Liver (tissue), 3 donors: Measurements from ENCODE around the gene NEDD4.
"Not testable (repeated sequence)": the region's sequence is repeated elsewhere in the genome, so short reads cannot be mapped to it uniquely, and the experiment has no call there.

Source experiments
- ATF3 ChIP-seq: IDR thresholded peaks from 2 replicates; pipeline ENCODE4 v1.6.1; 2016; ENCODE audit warnings: antibody characterized with exemption
- CTCF ChIP-seq: fragments of 150-350 bp; IDR thresholded peaks from 2 replicates; pipeline ENCODE4 v1.5.1; 2017; ENCODE audit warnings: improper control_type of control experiment, low read depth, low read length; ENCODE audit not compliant: missing input control
- EGR1 ChIP-seq, 2 donors: IDR thresholded peaks; 2 replicates each; pipeline ENCODE4 v1.6.1; 2016 to 2018; ENCODE audit warnings: antibody characterized with exemption in 2 of 2, low read depth in 2 of 2
- FOXA1 ChIP-seq: IDR thresholded peaks from 2 replicates; pipeline ENCODE4 v1.6.1; 2016; ENCODE audit warnings: antibody characterized with exemption
- GABPA ChIP-seq, 2 donors: IDR thresholded peaks in 1 of 2; conservative IDR thresholded peaks in 1 of 2; 2 replicates each; pipeline ENCODE4 v1.6.1; 2016; ENCODE audit warnings: antibody characterized with exemption in 2 of 2, mild to moderate bottlenecking in 1 of 2, moderate library complexity in 1 of 2
- HNF4G ChIP-seq: IDR thresholded peaks from 2 replicates; pipeline ENCODE4 v1.6.1; 2016; ENCODE audit warnings: antibody characterized with exemption
- JUND ChIP-seq, 2 donors: IDR thresholded peaks; 2 replicates each; pipeline ENCODE4 v1.6.1; 2016; ENCODE audit warnings: antibody characterized with exemption in 2 of 2
- NR2F2 ChIP-seq: IDR thresholded peaks from 2 replicates; pipeline ENCODE4 v1.6.1; 2016; ENCODE audit warnings: antibody characterized with exemption
- RAD21 ChIP-seq, 2 donors: IDR thresholded peaks; 2 replicates each; pipeline ENCODE4 v1.6.1; 2016; ENCODE audit warnings: antibody characterized with exemption in 2 of 2, mild to moderate bottlenecking in 2 of 2
- RXRA ChIP-seq, 2 donors: IDR thresholded peaks; 2 replicates each; pipeline ENCODE4 v1.6.1; 2017 to 2018; ENCODE audit warnings: antibody characterized with exemption in 2 of 2, mild to moderate bottlenecking in 1 of 2
- SP1 ChIP-seq: IDR thresholded peaks from 2 replicates; pipeline ENCODE4 v1.6.1; 2018; ENCODE audit warnings: antibody characterized with exemption, mild to moderate bottlenecking
- TAF1 ChIP-seq: conservative IDR thresholded peaks from 2 replicates; pipeline ENCODE4 v1.6.1; 2016; ENCODE audit warnings: antibody characterized with exemption, mild to moderate bottlenecking
- YY1 ChIP-seq: IDR thresholded peaks from 2 replicates; pipeline ENCODE4 v1.6.1; 2016; ENCODE audit warnings: antibody characterized with exemption, mild to moderate bottlenecking
- ZBTB33 ChIP-seq: IDR thresholded peaks from 2 replicates; pipeline ENCODE4 v1.6.1; 2016; ENCODE audit warnings: antibody characterized with exemption
- donor health status: healthy.
- donor health status: healthy.

GRCh38 chr15:56006371-56006770 lies 13.0 kb upstream of the NEDD4 start:
- TF ChIP-seq CTCF; JUND (IDR thresholded peaks at IDR 0.05); TAF1; ZBTB33; YY1; EGR1 (IDR thresholded peaks at IDR 0.05; ENCODE audit: low read depth in 2 of 2); FOXA1; RAD21 (IDR thresholded peaks at IDR 0.05); HNF4G; NR2F2; ATF3; RXRA (IDR thresholded peaks at IDR 0.05); SP1; GABPA (IDR thresholded peaks at IDR 0.05 in 1 of 2, conservative IDR thresholded peaks at IDR 0.05 in 1 of 2): not testable (repeated sequence)
